ENCODE data around the gene EOLA2.

DNA sequence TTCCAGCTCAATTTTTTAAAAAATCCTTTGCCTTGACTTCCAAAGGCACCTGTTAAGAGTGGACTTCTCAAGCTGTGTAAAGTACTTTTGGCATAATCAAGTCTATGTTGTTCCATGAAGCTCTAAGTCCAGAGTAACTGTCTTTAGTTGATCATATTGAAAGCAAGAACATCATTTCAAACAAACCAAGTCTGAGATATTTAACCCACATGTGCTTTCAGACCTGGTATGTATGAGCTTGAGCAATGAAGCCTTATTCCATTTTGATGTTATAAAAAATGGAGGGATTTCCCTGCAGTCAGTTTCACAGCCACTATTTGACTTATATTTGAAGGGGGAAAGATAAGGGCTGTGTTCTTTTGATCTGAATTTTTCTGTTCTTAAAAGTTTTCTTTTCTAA, 23.7 kb upstream of the EOLA2 start:
- TF ChIP-seq, protein P1, sequence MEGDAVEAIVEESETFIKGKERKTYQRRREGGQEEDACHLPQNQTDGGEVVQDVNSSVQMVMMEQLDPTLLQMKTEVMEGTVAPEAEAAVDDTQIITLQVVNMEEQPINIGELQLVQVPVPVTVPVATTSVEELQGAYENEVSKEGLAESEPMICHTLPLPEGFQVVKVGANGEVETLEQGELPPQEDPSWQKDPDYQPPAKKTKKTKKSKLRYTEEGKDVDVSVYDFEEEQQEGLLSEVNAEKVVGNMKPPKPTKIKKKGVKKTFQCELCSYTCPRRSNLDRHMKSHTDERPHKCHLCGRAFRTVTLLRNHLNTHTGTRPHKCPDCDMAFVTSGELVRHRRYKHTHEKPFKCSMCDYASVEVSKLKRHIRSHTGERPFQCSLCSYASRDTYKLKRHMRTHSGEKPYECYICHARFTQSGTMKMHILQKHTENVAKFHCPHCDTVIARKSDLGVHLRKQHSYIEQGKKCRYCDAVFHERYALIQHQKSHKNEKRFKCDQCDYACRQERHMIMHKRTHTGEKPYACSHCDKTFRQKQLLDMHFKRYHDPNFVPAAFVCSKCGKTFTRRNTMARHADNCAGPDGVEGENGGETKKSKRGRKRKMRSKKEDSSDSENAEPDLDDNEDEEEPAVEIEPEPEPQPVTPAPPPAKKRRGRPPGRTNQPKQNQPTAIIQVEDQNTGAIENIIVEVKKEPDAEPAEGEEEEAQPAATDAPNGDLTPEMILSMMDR (conservative IDR thresholded peaks at IDR 0.05; ENCODE audit: low read depth, low read length), result no peak
- no peak for TF ChIP-seq EZH2 (IDR thresholded peaks at IDR 0.05; ENCODE audit: borderline replicate concordance, low read depth, low read length, poor library complexity, severe bottlenecking)

Data from A673 (cell line).